Mammary epithelial cell (primary cell): ENCODE data around the gene IGF2R.

ENCODE experiments used
- CTCF ChIP-seq, 2 donors: IDR thresholded peaks in 1 of 2; conservative IDR thresholded peaks in 1 of 2; 2 replicates each; pipeline ENCODE4 v1.5.1; 2011 to 2012; ENCODE audit warnings: inconsistent platforms in 2 of 2, low read length in 2 of 2, mild to moderate bottlenecking in 2 of 2, control low read depth in 1 of 2, low read depth in 1 of 2; ENCODE audit not compliant: insufficient read depth in 1 of 2; ENCODE audit errors: extremely low read depth in 1 of 2
- EZH2 ChIP-seq: IDR thresholded peaks from 2 replicates; pipeline ENCODE4 v1.6.1; 2012; ENCODE audit warnings: low read length, inconsistent platforms, borderline replicate concordance

DNA sequence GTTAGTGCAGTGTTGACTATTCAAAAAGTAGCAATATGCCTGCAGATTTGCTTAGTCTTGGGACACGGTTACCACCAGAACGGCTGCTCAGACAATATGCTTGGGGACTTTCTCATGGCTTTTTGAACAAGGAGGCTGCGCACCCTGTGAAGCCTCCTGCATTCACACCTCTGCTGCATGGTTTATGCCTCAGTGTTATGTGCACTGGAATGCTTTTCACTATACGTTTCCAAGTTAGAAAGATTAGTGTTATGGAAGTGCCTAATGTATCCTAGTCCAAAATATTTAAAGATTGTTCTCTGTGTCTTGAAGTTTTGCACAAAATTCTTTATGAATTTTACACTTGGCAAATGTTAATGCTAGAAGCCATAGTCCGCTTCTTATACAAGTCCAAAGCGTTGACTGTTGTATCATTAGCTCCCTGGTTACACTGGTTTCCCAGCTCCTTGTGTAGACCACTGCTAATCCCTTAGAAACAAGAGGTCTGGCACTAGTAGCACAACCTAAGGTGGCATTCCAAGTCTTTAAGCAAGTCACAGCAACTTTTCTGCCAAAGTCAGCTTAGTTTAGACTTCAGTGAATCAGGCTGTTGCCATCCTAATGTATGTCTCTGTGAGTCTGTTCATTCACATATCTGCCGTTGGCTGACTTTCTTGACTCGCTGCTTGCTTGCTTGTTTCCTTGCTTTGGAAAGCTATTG, 126.4 kb downstream of the IGF2R start:
- TF ChIP-seq CTCF (conservative IDR thresholded peaks at IDR 0.05 in 1 of 2, IDR thresholded peaks at IDR 0.05 in 1 of 2; ENCODE audit: extremely low read depth in 1 of 2, insufficient read depth in 1 of 2, low read depth in 1 of 2, low read length in 2 of 2), result no peak
- TF ChIP-seq EZH2, result no peak
